ENCODE measurements around the gene C5.
"Not testable (repeated sequence)": the region's sequence is repeated elsewhere in the genome, so short reads cannot be mapped to it uniquely, and the experiment has no call there.

The C5 gene

DNA sequence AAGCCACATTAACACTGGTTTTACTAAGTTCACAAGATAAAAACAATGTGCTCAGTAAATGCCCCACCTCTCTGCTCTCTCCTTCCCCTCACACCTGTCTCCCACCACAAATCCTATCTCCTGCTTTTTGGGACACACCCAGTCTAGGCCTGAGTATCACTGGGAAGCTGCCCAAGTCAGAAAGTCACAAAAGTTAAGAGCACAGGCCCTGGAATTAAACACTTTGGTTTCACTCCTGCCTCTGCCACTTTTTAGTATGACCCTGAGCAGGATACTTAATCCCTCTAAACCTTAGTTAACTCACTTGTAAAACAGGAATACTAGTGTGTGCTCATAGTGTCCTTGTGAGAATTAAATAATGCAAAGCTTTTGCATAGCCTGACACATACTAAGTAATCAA is 11.3 kb downstream of the C5 start:
- H3K4me3 ChIP-seq (ENCODE audit: low read length), result no peak overlapping the region
- no peak overlapping the region for H3K4me2 ChIP-seq (ENCODE audit: low read length)
- H3K36me3 ChIP-seq (ENCODE audit: insufficient read depth, low read length), result no peaks in the 10 kb centered on the region
- H3K9ac ChIP-seq (ENCODE audit: low read depth, low read length), result no peak overlapping the region
- no peaks in the 10 kb centered on the region for H3K9me3 ChIP-seq (replicated peaks; ENCODE audit: low read length)
- no peaks in the 10 kb centered on the region for H3K4me1 ChIP-seq (ENCODE audit: control insufficient read depth, insufficient read depth, low read length)
- H3K27me3 ChIP-seq (ENCODE audit: control insufficient read depth, insufficient read depth, low read length), result no peaks in the 10 kb centered on the region

DNA sequence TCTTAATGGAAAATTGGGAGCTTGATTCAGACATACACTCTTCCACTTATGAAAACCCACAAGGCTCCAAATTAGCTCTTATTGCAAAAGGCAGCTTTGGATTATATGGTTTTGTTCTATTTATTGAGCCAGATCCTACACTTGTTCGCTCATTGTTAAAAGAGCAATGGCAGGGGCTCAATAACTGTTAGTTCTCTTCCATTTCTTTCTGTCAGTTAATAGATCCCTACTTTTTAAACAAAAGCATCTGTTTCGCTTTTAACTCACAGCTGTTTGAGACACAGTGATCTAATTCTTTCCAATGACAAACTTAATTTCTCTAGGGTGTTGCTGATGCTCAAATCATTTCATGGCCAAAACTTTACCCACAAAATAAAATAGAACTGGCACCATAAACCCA is 11.7 kb downstream of the C5 start:
- Histone ChIP-seq H3K27me3 (ENCODE audit: control insufficient read depth, insufficient read depth, low read length) (no peaks in the 10 kb centered on the region), H3K4me2 (ENCODE audit: low read length) (no peak overlapping the region)

DNA sequence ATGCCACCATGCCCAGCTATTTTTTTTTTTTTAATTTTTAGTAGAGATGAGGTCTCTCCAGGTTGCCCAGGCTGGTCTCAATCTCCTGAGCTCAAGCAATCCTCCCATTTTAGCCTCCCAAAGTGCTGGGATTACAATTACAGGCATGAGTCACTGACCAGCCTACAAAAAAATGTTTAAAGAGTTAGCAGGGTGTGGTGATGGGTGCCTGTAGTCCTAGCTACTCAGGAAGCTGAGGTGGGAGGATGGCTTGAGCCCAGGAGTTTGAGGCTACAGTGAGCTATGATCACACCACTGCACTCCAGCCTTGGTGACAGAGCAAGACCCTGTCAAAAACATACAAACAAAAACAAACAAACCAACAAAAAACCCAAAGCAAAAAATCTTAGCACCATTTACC is 14.4 kb downstream of the C5 start:
- not testable (repeated sequence) for H3K4me1 ChIP-seq (ENCODE audit: control insufficient read depth, insufficient read depth, low read length); H3K4me2 ChIP-seq (ENCODE audit: low read length); H3K4me3 ChIP-seq (ENCODE audit: low read length); H3K9me3 ChIP-seq (replicated peaks; ENCODE audit: low read length); H3K9ac ChIP-seq (ENCODE audit: low read depth, low read length); H3K27me3 ChIP-seq (ENCODE audit: control insufficient read depth, insufficient read depth, low read length); H3K36me3 ChIP-seq (ENCODE audit: insufficient read depth, low read length)

More for the DNA sequence above, 11.7 kb downstream of the C5 start:
- Histone ChIP-seq H3K9me3 (replicated peaks; ENCODE audit: low read length) (no peaks in the 10 kb centered on the region), H3K4me1 (ENCODE audit: control insufficient read depth, insufficient read depth, low read length) (no peaks in the 10 kb centered on the region), H3K36me3 (ENCODE audit: insufficient read depth, low read length) (no peaks in the 10 kb centered on the region), H3K4me3 (ENCODE audit: low read length) (no peak overlapping the region), H3K9ac (ENCODE audit: low read depth, low read length) (no peak overlapping the region)

DNA sequence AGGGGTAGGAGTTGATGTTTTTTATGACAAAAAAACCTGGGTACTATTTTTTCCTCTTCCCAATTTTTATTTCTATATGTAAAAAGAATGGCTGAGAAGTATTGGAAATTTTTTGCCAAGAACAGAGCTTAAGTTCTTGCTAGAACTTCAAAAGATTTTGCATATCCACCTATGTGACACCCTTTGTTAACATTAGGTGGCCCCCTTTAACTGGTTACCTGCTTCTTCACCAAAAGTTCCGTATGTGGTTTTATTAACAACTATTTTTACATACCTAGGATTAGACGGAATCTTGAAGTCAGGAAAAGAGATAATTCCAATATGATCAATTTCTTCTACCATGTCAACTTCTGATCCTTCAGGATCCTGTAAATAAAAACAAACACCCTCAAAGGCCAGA is 15.5 kb downstream of the C5 start:
- no peaks in the 10 kb centered on the region for H3K36me3 ChIP-seq (ENCODE audit: insufficient read depth, low read length)
- no peak overlapping the region for H3K9ac ChIP-seq (ENCODE audit: low read depth, low read length)
- H3K4me1 ChIP-seq (ENCODE audit: control insufficient read depth, insufficient read depth, low read length), result no peaks in the 10 kb centered on the region
- H3K9me3 ChIP-seq (replicated peaks; ENCODE audit: low read length), result no peaks in the 10 kb centered on the region
- no peak overlapping the region for H3K4me2 ChIP-seq (ENCODE audit: low read length)
- H3K27me3 ChIP-seq (ENCODE audit: control insufficient read depth, insufficient read depth, low read length), result no peaks in the 10 kb centered on the region
- no peak overlapping the region for H3K4me3 ChIP-seq (ENCODE audit: low read length)

DNA sequence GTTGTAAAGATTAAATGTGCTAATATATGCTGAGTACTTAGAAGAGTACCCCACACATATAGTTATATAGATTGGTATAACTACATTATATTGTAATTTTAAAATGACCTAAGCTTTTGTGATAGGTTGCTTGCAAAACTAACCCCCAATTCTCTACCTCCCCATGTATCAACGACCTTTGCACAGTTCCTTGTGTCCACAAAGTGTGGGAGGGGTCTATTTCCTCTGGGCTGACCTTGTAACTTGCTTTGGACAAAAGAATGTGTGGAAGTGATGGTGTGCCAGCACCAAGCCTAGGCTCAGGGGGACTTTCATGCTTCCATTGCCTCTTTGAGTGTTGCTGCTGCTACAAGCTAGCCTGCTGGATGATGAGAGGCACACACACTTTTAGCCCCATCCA is 20.6 kb downstream of the C5 start:
- Histone ChIP-seq H3K27me3 (ENCODE audit: control insufficient read depth, insufficient read depth, low read length) (no peaks in the 10 kb centered on the region), H3K9me3 (replicated peaks; ENCODE audit: low read length) (no peaks in the 10 kb centered on the region), H3K4me1 (ENCODE audit: control insufficient read depth, insufficient read depth, low read length) (no peaks in the 10 kb centered on the region), H3K36me3 (ENCODE audit: insufficient read depth, low read length) (no peaks in the 10 kb centered on the region), H3K9ac (ENCODE audit: low read depth, low read length) (no peak overlapping the region), H3K4me2 (ENCODE audit: low read length) (no peak overlapping the region), H3K4me3 (ENCODE audit: low read length) (no peak overlapping the region)

DNA sequence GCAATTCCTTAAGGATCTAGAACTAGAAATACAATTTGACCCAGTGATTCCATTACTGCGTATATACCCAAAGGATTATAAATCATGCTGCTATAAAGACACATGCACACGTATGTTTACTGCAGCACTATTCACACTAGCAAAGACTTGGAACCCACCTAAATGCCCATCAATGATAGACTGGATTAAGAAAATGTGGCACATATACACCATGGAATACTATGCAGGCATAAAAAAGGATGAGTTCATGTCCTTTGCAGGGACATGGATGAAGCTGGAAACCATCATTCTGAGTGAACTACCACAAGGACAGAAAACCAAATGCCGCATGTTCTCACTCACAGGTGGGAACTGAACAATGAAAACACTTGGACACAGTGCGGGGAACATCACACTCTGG is 21.8 kb downstream of the C5 start:
- not testable (repeated sequence) for H3K4me1 ChIP-seq (ENCODE audit: control insufficient read depth, insufficient read depth, low read length); H3K9me3 ChIP-seq (replicated peaks; ENCODE audit: low read length); H3K36me3 ChIP-seq (ENCODE audit: insufficient read depth, low read length); H3K4me3 ChIP-seq (ENCODE audit: low read length); H3K9ac ChIP-seq (ENCODE audit: low read depth, low read length); H3K27me3 ChIP-seq (ENCODE audit: control insufficient read depth, insufficient read depth, low read length); H3K4me2 ChIP-seq (ENCODE audit: low read length)

DNA sequence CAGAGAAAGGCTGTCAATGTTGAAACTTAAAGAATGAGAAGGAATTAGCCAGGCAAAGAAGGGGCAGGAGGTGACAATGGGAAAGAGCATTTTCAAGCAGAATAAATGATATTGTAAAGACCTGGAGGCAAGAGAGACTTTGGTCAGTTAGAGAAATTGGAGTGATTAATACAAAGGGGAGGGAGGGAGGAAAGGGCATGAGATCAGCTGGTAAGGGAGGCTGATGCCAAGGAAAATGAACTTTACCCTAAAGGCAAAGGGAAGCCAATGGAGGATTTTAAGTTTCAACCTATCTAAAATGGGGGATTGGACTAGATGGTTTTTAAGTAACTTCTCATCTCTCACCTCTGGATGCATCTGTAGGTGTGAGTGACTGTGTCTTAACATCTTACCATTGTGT is 23.3 kb downstream of the C5 start:
- H3K27me3 ChIP-seq (ENCODE audit: control insufficient read depth, insufficient read depth, low read length), result no peaks in the 10 kb centered on the region
- H3K9ac ChIP-seq (ENCODE audit: low read depth, low read length), result no peak overlapping the region
- H3K36me3 ChIP-seq (ENCODE audit: insufficient read depth, low read length), result no peaks in the 10 kb centered on the region

DNA sequence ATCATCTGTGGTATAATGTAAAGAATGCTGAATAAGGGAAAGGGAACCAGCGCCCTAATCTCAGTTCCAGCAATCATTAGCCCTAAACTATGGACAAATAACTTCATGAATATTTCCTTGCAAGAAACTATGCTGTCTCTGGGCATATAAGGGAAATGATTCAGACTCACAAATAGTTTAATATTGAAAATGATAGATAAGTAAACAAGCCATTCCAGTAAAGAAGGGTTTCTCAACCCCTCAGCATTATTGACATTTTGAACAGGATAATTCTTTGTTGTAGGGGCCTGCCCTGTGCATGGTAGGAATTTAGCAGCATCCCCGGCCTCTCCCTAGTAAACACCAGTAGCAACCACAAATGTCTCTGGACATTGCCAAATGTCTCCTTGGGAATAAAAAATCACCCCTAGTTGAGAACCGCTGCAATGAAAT is 23.8 kb downstream of the C5 start:
- Histone ChIP-seq H3K4me2 (ENCODE audit: low read length) (no peak overlapping the region), H3K4me1 (ENCODE audit: control insufficient read depth, insufficient read depth, low read length) (no peaks in the 10 kb centered on the region), H3K4me3 (ENCODE audit: low read length) (no peak overlapping the region), H3K9ac (ENCODE audit: low read depth, low read length) (no peak overlapping the region), H3K27me3 (ENCODE audit: control insufficient read depth, insufficient read depth, low read length) (no peaks in the 10 kb centered on the region), H3K36me3 (ENCODE audit: insufficient read depth, low read length) (no peaks in the 10 kb centered on the region), H3K9me3 (replicated peaks; ENCODE audit: low read length) (no peaks in the 10 kb centered on the region)

More for the DNA sequence above, 23.3 kb downstream of the C5 start:
- Histone ChIP-seq H3K9me3 (replicated peaks; ENCODE audit: low read length) (no peaks in the 10 kb centered on the region), H3K4me2 (ENCODE audit: low read length) (no peak overlapping the region), H3K4me1 (ENCODE audit: control insufficient read depth, insufficient read depth, low read length) (no peaks in the 10 kb centered on the region), H3K4me3 (ENCODE audit: low read length) (no peak overlapping the region)

DNA sequence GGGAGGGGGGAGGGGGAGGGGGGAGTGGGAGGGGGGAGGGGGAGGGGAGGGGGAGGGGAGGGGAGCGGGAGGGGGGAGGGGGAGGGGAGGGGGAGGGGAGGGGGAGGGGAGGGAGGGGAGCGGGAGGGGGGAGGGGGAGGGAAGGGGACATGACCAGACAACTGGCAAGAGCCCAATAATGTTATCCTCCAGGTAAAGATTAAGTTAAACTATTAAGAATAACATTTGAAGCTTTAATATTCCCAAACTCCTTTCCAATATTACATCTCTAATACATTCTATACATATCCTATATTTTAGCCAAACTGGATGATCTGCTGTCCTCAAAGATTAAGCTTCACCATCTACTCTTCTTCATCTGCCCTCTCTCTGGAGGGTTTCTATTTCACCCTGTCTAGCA is 25.8 kb downstream of the C5 start:
- H3K4me3 ChIP-seq (ENCODE audit: low read length), result no peak overlapping the region
- H3K4me1 ChIP-seq (ENCODE audit: control insufficient read depth, insufficient read depth, low read length), result no peaks in the 10 kb centered on the region
- no peaks in the 10 kb centered on the region for H3K9me3 ChIP-seq (replicated peaks; ENCODE audit: low read length)
- H3K36me3 ChIP-seq (ENCODE audit: insufficient read depth, low read length), result no peaks in the 10 kb centered on the region
- H3K27me3 ChIP-seq (ENCODE audit: control insufficient read depth, insufficient read depth, low read length), result no peaks in the 10 kb centered on the region
- no peak overlapping the region for H3K4me2 ChIP-seq (ENCODE audit: low read length)
- no peak overlapping the region for H3K9ac ChIP-seq (ENCODE audit: low read depth, low read length)

DNA sequence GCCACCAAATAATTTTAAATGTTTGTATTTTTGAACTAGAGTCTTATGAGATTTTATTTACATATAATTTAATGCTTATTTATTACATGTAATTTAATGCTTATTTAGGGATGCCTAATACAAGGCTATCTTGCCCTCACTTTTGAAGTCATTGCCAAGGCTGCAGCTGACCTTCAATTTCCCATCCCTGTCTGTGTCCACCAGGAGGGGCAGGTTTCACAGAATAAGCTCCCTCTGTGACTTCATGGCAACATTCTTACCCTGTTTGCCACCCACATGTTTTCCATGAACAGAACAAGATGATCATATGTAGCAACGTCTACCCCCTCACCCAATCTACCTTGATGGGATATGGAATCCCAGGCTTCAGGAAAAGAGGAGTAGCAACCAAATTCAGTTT is 27.0 kb downstream of the C5 start:
- no peak overlapping the region for H3K9ac ChIP-seq (ENCODE audit: low read depth, low read length)
- no peaks in the 10 kb centered on the region for H3K9me3 ChIP-seq (replicated peaks; ENCODE audit: low read length)
- no peaks in the 10 kb centered on the region for H3K4me1 ChIP-seq (ENCODE audit: control insufficient read depth, insufficient read depth, low read length)
- no peak overlapping the region for H3K4me3 ChIP-seq (ENCODE audit: low read length)
- no peaks in the 10 kb centered on the region for H3K36me3 ChIP-seq (ENCODE audit: insufficient read depth, low read length)
- no peak overlapping the region for H3K4me2 ChIP-seq (ENCODE audit: low read length)
- H3K27me3 ChIP-seq (ENCODE audit: control insufficient read depth, insufficient read depth, low read length), result no peaks in the 10 kb centered on the region

DNA sequence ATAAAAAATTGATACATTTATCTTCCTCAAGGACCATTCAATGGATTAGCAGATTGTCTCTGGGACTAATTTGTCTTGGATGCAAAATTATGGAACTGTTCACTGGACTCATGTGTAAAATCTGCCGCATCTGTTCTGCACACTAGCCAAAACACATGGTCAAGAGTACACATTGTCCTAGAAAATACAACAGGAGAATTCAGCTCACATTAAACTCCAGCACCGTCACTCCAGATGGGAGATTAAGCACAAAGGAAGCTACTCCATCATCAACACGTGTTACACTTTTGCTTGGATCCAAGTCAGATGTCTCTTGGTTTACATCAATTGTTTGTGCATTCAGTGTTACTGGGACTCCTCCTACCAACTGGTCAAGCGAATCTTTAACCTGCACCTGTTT is 28.8 kb downstream of the C5 start:
- Histone ChIP-seq H3K4me2 (ENCODE audit: low read length) (no peak overlapping the region), H3K9ac (ENCODE audit: low read depth, low read length) (no peak overlapping the region), H3K9me3 (replicated peaks; ENCODE audit: low read length) (no peaks in the 10 kb centered on the region), H3K36me3 (ENCODE audit: insufficient read depth, low read length) (no peaks in the 10 kb centered on the region), H3K4me1 (ENCODE audit: control insufficient read depth, insufficient read depth, low read length) (no peaks in the 10 kb centered on the region), H3K4me3 (ENCODE audit: low read length) (no peak overlapping the region), H3K27me3 (ENCODE audit: control insufficient read depth, insufficient read depth, low read length) (no peaks in the 10 kb centered on the region)

DNA sequence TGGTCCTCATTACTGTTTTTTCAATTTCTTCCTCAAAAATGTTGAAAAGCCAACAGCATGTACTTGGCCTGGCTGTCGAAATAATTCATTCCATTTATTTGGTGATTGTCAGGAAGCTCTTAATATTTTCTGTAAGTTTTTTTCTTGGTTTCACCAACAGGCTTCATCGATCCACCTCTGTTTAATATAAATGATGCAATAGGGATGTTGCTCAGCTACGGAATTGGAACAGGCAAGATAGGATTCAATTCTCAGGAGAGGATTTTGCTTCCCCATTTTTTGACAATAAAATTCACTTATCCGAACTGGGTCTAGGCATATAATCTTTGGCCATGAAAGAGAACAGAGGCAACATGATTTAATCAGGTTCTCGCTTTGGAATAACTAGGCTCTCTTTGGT is 30.8 kb downstream of the C5 start:
- Histone ChIP-seq H3K4me3 (ENCODE audit: low read length) (no peak overlapping the region), H3K27me3 (ENCODE audit: control insufficient read depth, insufficient read depth, low read length) (no peaks in the 10 kb centered on the region), H3K9me3 (replicated peaks; ENCODE audit: low read length) (no peaks in the 10 kb centered on the region), H3K4me1 (ENCODE audit: control insufficient read depth, insufficient read depth, low read length) (no peaks in the 10 kb centered on the region), H3K36me3 (ENCODE audit: insufficient read depth, low read length) (no peaks in the 10 kb centered on the region), H3K9ac (ENCODE audit: low read depth, low read length) (no peak overlapping the region), H3K4me2 (ENCODE audit: low read length) (no peak overlapping the region)

DNA sequence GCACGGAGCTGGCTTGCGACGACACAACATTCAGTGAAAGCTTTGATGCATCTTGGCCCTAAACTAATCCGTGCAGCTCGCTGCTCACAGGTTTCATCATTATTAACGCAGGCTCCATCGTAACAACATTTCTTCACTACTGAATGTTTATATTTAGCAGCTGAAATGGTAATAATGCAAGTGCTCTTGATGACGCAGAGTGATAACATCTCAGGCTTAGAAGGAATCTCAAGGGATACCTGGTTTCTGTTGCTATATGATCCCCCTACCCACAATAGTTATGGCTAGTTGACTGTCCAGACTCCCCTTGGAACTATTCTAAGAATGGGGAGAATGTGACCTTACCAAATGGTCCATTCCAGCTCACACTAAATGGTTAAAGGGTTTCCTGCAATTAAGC is 36.2 kb downstream of the C5 start:
- H3K27me3 ChIP-seq (ENCODE audit: control insufficient read depth, insufficient read depth, low read length), result no peaks in the 10 kb centered on the region
- H3K36me3 ChIP-seq (ENCODE audit: insufficient read depth, low read length), result no peaks in the 10 kb centered on the region
- H3K4me1 ChIP-seq (ENCODE audit: control insufficient read depth, insufficient read depth, low read length), result no peaks in the 10 kb centered on the region
- H3K4me3 ChIP-seq (ENCODE audit: low read length), result no peak overlapping the region
- no peak overlapping the region for H3K4me2 ChIP-seq (ENCODE audit: low read length)
- H3K9ac ChIP-seq (ENCODE audit: low read depth, low read length), result no peak overlapping the region
- no peaks in the 10 kb centered on the region for H3K9me3 ChIP-seq (replicated peaks; ENCODE audit: low read length)

Data from skeletal muscle satellite cell (primary cell).